CD4-positive, alpha-beta T cell (primary cell): Measurements from ENCODE around the gene RASA2. TPM values are rescaled to one million over a fixed set of nuclear protein-coding genes. Genes with fewer than 3 reads are reported as not detected.

Experiments used
- ATAC-seq: fragments of 200-7000 bp; cut with Tn5 transposase; one replicate; pipeline ENCODE4 v1.10.0; 2022; ENCODE audit warnings: mild to moderate bottlenecking; ENCODE audit not compliant: poor library complexity
- CTCF ChIA-PET: fragments of 350-600 bp; sonication (Branson Sonifier 250); formaldehyde crosslinking; loops from one replicate; lab custom pipeline; 2021; ENCODE audit warnings: antibody characterized with exemption, inconsistent platforms; lab: Charles Lee
- POLR2A ChIA-PET: fragments of 350-600 bp; sonication (Branson Sonifier 250); formaldehyde crosslinking; loops from one replicate; lab custom pipeline; 2021; ENCODE audit warnings: antibody characterized with exemption, inconsistent platforms; lab: Charles Lee
- DNase-seq, 14 experiments: peaks; one replicate each; pipeline ENCODE4 v3.0.0-alpha.2; 2013 to 2020; ENCODE audit warnings: mixed read lengths in 2 of 14
- H3K27ac ChIP-seq, 2 donors: one replicate each; pipeline versions ENCODE4 v1.5.1 to v1.7.0; 2013; ENCODE audit warnings: low read length in 2 of 2, low read depth in 1 of 2, mild to moderate bottlenecking in 1 of 2
- H3K27me3 ChIP-seq, 2 experiments: 1 replicate in 1 of 2; 2 replicates in 1 of 2; pipeline versions ENCODE4 v1.6.1 to v1.7.0; 2013; ENCODE audit warnings: low read length in 2 of 2, control low read depth in 1 of 2, mild to moderate bottlenecking in 1 of 2, moderate library complexity in 1 of 2; ENCODE audit not compliant: insufficient read depth in 2 of 2, control insufficient read depth in 1 of 2
- H3K36me3 ChIP-seq: one replicate; pipeline ENCODE4 v1.6.1; 2013; ENCODE audit warnings: low read length, control low read depth; ENCODE audit not compliant: insufficient read depth
- H3K4me1 ChIP-seq: one replicate; pipeline ENCODE4 v1.6.1; 2013; ENCODE audit warnings: low read length, control low read depth; ENCODE audit not compliant: insufficient read depth
- H3K4me3 ChIP-seq: one replicate; pipeline ENCODE4 v1.5.1; 2013; ENCODE audit warnings: mild to moderate bottlenecking, low read length, moderate library complexity
- H3K9me3 ChIP-seq, 2 experiments: 1 replicate in 1 of 2; 2 replicates in 1 of 2; pipeline versions ENCODE4 v1.6.1 to v1.7.0; 2013; ENCODE audit warnings: low read length in 2 of 2, mild to moderate bottlenecking in 2 of 2, control low read depth in 1 of 2, moderate library complexity in 1 of 2; ENCODE audit not compliant: control insufficient read depth in 1 of 2, insufficient read depth in 1 of 2
- H3K27ac Mint-ChIP-seq: one replicate; pipeline ENCODE4 v1.8.0; 2020; ENCODE audit warnings: mixed read lengths
- H3K27me3 Mint-ChIP-seq: one replicate; pipeline ENCODE4 v1.8.0; 2021; ENCODE audit warnings: mixed read lengths
- H3K36me3 Mint-ChIP-seq: one replicate; pipeline ENCODE4 v1.8.0; 2021; ENCODE audit warnings: low read depth, mixed read lengths
- H3K4me1 Mint-ChIP-seq: one replicate; pipeline ENCODE4 v1.8.0; 2021; ENCODE audit warnings: low read depth, mixed read lengths
- H3K4me3 Mint-ChIP-seq: one replicate; pipeline ENCODE4 v1.8.0; 2020; ENCODE audit warnings: mild to moderate bottlenecking, mixed read lengths
- H3K9me3 Mint-ChIP-seq: one replicate; pipeline ENCODE4 v1.8.0; 2020; ENCODE audit warnings: mixed read lengths
- intact Hi-C, 2 experiments: fragments of 100-400 bp; cut with DNase I in 1 of 2; cut with micrococcal nuclease in 1 of 2; formaldehyde crosslinking; loops; one replicate each; pipeline versions ENCODE4 v1.15.1 to v1.9.0; 2023 to 2025; cut with DNase I, micrococcal nuclease
- total RNA-seq, 174 experiments: library from RNA in 2 of 174; stranded (reverse) in 2 of 174; gene quantifications; one replicate each; pipeline ENCODE4 v1.2.3 and lab custom pipeline; 2021 to 2026
- TF ChIP-seq, protein P1 (sequence below): fragments of 200-600 bp; IDR thresholded peaks from one replicate; pipeline ENCODE4 v1.8.0; 2022; ENCODE audit warnings: antibody characterized with exemption, mild to moderate bottlenecking

Gene RASA2
- total RNA-seq, 2 experiments from 2014 or later = 96.1 to 96.4 TPM

DNA sequence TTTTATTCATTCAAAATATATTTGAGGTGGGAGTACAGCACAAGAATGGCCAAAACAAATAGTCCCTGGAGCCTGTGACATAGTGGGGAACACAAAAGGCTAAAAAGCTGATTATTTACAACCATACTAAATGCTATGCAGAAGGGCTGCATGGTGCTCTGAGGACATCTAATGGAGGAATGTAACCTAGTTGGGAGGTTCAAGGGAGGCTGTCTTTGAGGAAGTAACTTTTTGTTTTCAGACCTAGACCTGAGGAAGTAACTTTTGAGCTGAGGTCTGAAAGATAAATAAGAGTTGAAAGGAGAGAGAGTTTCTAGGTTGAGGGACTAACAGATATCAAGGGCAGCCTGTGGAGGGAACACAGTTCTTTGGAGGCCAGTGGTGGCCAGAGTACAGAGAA lies 34.8 kb upstream of the RASA2 start:
- CTCF ChIA-PET = interaction anchor here (0.6 to 4.2 kb wide), 33 partner anchors 11 to 440 kb away, joined by 3 to 60 read pairs (median 4); partner anchors contain the start of genes PXYLP1 and ZBTB38
- Histone ChIP-seq H3K36me3 (peaks cover 6% of the 10 kb centered on the region), H3K4me1 (peaks cover 14% of the 10 kb centered on the region), H3K9me3 (no peaks in the 10 kb centered on the region), H3K27ac (peak overlapping the region in 1 of 2 donors; percentile 11), H3K4me3 (no peak overlapping the region), H3K27me3 (no peaks in the 10 kb centered on the region)
- DNase-seq (peak in 10 of 14 experiments; percentile 15 to 81 (median 45)), ATAC-seq (peak; percentile 96)
- POLR2A ChIA-PET = interaction anchor here (0.6 to 1.8 kb wide), 19 partner anchors 11 to 220 kb away, joined by 3 to 23 read pairs (median 5); partner anchors contain the start of gene PXYLP1
- Mint-ChIP-seq H3K27me3 (no peaks in the 10 kb centered on the region), H3K27ac (no peak overlapping the region), H3K4me3 (no peak overlapping the region), H3K4me1 (peaks cover 14% of the 10 kb centered on the region), H3K9me3 (no peaks in the 10 kb centered on the region), H3K36me3 (peaks cover 6% of the 10 kb centered on the region)
- TF ChIP-seq, protein P1, sequence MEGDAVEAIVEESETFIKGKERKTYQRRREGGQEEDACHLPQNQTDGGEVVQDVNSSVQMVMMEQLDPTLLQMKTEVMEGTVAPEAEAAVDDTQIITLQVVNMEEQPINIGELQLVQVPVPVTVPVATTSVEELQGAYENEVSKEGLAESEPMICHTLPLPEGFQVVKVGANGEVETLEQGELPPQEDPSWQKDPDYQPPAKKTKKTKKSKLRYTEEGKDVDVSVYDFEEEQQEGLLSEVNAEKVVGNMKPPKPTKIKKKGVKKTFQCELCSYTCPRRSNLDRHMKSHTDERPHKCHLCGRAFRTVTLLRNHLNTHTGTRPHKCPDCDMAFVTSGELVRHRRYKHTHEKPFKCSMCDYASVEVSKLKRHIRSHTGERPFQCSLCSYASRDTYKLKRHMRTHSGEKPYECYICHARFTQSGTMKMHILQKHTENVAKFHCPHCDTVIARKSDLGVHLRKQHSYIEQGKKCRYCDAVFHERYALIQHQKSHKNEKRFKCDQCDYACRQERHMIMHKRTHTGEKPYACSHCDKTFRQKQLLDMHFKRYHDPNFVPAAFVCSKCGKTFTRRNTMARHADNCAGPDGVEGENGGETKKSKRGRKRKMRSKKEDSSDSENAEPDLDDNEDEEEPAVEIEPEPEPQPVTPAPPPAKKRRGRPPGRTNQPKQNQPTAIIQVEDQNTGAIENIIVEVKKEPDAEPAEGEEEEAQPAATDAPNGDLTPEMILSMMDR = peak; percentile 88
- intact Hi-C loops = loop anchor here (1.0 to 10.0 kb wide), 9 partner anchors 82 to 833 kb away; partner anchors contain the start of genes PXYLP1 (in 1 of the 2) and ZBTB38 (in 1 of the 2)

DNA sequence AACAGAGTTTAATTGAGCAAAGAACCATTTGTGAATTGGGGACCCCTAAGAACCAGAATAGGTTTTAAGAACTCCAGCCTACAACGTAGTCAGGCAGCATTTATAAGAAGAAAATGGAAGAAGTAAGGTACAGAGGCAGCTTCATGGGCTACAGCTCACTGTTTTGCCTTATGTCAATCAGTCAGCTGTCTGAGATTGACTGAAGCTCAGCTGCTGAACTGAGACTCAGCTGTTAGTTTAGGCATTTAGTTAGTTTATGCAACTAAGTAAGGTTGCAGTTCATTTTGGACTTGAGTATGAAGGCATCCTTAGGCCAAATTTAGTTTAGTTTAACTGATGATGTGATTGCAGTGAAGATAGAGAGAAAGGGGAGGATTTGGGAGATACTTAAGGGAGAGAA lies 34.1 kb upstream of the RASA2 start:
- TF ChIP-seq, protein P1 = no peak
- Histone ChIP-seq H3K4me1 (peaks cover 14% of the 10 kb centered on the region), H3K4me3 (no peak overlapping the region), H3K36me3 (peaks cover under 1% of the 10 kb centered on the region), H3K27ac (no peak overlapping the region), H3K27me3 (no peaks in the 10 kb centered on the region), H3K9me3 (no peaks in the 10 kb centered on the region)
- Mint-ChIP-seq H3K9me3 (no peaks in the 10 kb centered on the region), H3K36me3 (no peaks in the 10 kb centered on the region), H3K27ac (no peak overlapping the region), H3K4me1 (peaks cover 14% of the 10 kb centered on the region), H3K4me3 (no peak overlapping the region), H3K27me3 (no peaks in the 10 kb centered on the region)
- ChIA-PET CTCF (interaction anchor here (0.6 to 4.2 kb wide), 29 partner anchors 10 to 441 kb away, joined by 3 to 60 read pairs (median 4); partner anchors contain the start of genes PXYLP1 and ZBTB38), POLR2A (interaction anchor here (0.6 to 1.8 kb wide), 18 partner anchors 11 to 221 kb away, joined by 3 to 23 read pairs (median 5); partner anchors contain the start of gene PXYLP1)
- intact Hi-C loops = loop anchor here (1.0 to 10.0 kb wide), 9 partner anchors 82 to 832 kb away; partner anchors contain the start of genes PXYLP1 (in 1 of the 2) and ZBTB38 (in 1 of the 2)
- no peak for ATAC-seq
- no peak for DNase-seq

DNA sequence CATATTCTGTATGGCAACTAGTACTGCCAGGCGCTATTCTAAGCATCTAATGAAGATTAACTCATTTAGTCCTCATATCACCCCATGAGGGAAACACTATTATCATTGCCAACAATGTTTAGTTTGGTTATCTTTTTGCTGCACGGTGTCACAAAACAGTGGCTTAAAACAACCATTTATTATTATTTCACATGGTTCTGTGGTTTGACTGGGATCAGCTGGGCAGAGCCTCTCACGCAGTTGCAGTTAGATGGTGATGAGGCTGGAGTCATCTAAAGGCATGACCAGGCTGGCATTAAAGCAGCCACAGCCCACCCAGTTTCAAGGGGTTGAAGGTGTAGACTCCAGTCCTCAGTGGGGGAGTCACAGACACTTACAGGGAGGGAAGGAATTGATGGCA lies 32.8 kb upstream of the RASA2 start:
- intact Hi-C loops = loop anchor here (2.0 to 10.0 kb wide), 5 partner anchors 93 to 831 kb away; partner anchors contain the start of gene PXYLP1 (in 1 of the 2)
- CTCF ChIA-PET = interaction anchor here (1.0 to 4.2 kb wide), 9 partner anchors 12 to 150 kb away, joined by 3 to 60 read pairs (median 9); no protein-coding TSS in a partner anchor
- H3K27me3 ChIP-seq = no peaks in the 10 kb centered on the region
- H3K9me3 Mint-ChIP-seq = no peaks in the 10 kb centered on the region
- H3K27ac Mint-ChIP-seq = no peak overlapping the region
- H3K36me3 Mint-ChIP-seq = no peaks in the 10 kb centered on the region
- no peak for ATAC-seq
- H3K36me3 ChIP-seq = no peaks in the 10 kb centered on the region
- POLR2A ChIA-PET = interaction anchor here (1.1 to 1.6 kb wide), 3 partner anchors 93 to 147 kb away, joined by 3 to 10 read pairs (median 6); no protein-coding TSS in a partner anchor
- DNase-seq = no peak
- no peak overlapping the region for H3K4me3 Mint-ChIP-seq
- H3K27me3 Mint-ChIP-seq = no peaks in the 10 kb centered on the region
- H3K4me3 ChIP-seq = no peak overlapping the region
- H3K4me1 Mint-ChIP-seq = peaks cover 14% of the 10 kb centered on the region
- no peaks in the 10 kb centered on the region for H3K9me3 ChIP-seq
- peaks cover 14% of the 10 kb centered on the region for H3K4me1 ChIP-seq
- TF ChIP-seq, protein P1 = no peak
- H3K27ac ChIP-seq = no peak overlapping the region
